GM18498 (cell line): ENCODE data around the gene KIAA1755.

Experiments
- ATAC-seq: cut with Tn5 transposase; IDR thresholded peaks from one replicate; pipeline ENCODE4 v1.9.1; 2021; ENCODE audit warnings: mild to moderate bottlenecking, moderate library complexity; ENCODE audit not compliant: unreplicated experiment

Gene KIAA1755

GRCh38 chr20:38169636-38170193 lies 90.8 kb downstream of the KIAA1755 start:
- no peak for ATAC-seq

DNA sequence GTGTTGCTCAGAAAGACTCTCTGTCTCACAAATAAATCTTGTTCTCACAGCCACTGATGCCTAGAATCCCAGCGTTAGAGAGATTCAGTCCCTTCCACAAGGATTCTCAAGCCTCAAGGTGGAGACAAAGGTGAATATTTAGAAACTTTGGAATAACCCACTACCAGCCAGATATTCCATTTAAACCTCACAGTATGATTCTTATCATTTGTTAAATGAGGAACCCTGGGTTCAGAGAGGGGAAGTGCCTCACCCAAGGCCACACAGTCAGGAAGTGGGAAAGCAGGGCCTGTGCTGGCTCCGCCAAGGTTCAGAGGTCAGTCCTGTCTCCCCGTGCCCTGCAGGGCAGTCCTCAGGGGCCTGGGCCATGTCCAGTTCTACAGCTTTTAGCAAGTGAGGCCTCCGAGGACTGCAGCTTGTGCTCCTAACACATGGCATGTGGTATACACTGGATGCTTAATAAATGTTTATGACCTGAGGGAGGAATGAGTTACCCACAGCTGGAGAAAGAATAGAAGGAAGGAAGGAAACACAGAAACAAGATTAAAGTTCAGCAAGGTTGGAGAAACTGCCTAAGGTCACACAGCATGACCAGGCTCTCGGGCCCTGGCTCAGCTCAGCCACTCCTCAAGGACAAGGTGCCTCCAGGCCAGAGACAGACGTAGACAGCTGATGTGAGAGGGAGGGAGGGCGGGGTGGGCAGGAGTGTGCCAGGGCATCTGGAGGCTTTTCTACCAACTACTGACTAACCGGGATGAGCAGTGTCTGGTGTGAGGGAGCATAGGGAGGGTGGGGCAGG lies 91.5 kb downstream of the KIAA1755 start:
- ATAC-seq: no peak

GRCh38 chr20:38167851-38168760 lies 92.4 kb downstream of the KIAA1755 start:
- no peak for ATAC-seq

- no peak for ATAC-seq
These were observed 93.1 kb downstream of the KIAA1755 start for GRCh38 chr20:38167328-38167850.

GRCh38 chr20:38166703-38167233 lies 93.8 kb downstream of the KIAA1755 start:
- no peak for ATAC-seq

GRCh38 chr20:38165966-38166702 lies 94.4 kb downstream of the KIAA1755 start:
- ATAC-seq: no peak

GRCh38 chr20:38165089-38165965 lies 95.2 kb downstream of the KIAA1755 start, which contains the start of gene TGM2:
Gene TGM2, minus strand, starts transcription at chr20:38165270. Its CDS starts 72 bp downstream, at chr20:38165198.
- peak; percentile 72 for ATAC-seq

DNA sequence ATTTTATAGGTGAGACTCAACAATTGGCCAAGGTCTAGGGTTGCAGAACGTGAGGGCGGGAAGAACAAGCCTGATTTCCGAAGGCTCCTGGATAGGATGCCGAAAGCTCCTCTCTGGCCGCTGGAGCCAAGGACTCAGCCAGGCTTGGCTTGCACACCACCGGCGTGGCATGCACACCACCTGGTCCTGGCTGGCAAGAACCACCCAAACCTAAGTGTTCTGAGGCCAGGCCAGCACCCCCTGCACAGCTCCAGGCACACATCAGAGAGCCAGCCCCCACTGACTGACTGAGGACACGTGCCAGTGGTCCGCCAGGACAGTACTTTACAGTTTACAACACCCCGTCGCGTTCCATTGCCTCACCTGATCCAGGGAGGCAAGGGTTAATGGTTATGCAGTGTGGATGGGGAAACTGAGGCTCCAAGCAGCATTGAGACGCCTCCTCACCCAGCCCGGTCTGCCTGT lies 95.9 kb downstream of the KIAA1755 start:
- no peak for ATAC-seq

GRCh38 chr20:38164069-38164468 lies 96.5 kb downstream of the KIAA1755 start:
- no peak for ATAC-seq

DNA sequence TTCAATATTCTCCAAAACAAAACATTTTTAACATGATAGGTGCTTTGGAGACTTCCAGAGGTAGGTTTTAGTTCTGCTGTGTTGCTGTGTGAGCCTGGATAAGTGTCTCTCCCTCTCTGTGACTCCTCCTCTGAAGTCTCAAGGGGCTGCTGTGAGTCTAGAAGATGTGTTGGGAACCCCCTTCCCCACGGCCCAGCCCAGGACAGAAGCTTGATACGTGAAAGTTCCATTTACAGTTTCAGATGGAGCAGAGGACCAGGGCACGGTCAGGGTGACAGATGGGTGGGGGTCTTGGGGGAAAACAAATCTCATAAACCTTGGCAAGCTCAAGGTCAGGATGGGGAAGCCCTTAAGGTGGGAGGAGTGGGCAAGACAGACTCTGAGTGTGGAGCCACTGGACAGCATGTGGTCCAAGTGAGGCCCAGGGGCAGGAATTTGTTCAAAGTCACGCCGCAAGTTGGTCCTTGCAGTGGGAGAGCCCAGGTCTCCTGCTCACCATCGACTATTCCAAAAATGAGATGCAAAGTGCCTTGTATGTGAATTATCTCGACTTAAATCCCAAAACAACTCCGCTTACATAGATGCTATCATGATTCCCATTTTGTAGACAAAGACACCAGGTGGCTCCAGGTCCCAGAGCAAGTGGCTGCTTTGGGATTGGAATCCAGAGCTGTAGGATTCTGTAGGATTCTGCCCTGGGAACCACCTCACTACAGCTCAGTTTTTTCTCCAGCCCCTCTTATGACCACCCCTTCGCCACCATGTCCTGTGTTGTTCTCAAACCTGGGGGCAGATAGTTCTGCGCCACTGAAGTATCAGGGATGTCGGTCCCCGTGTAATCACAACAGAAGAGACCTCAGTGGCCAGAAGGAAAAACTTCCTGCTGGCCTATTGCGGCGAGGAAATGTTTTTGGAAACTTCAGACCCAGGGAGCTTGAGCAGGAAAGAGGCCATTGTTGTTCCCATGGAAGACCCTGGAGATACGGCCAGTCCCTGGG lies 97.4 kb downstream of the KIAA1755 start:
- ATAC-seq: no peak

- ATAC-seq: no peak
These were observed 98.4 kb downstream of the KIAA1755 start for GRCh38 chr20:38162149-38162548.

- no peak for ATAC-seq
These were observed 99.1 kb downstream of the KIAA1755 start for GRCh38 chr20:38161412-38161774.
